Activated T-helper 1 cell treated with Interleukin-2 at 50 U/mL for 16 hours (primary cell): ENCODE measurements around the gene NFE2L3.
"Not testable (repeated sequence)": the region's sequence is repeated elsewhere in the genome, so short reads cannot be mapped to it uniquely, and the experiment has no call there.

Experiments
- DNase-seq: peaks from one replicate; pipeline ENCODE4 v3.0.0-alpha.2; 2020; ENCODE audit warnings: low read depth

The NFE2L3 gene

DNA sequence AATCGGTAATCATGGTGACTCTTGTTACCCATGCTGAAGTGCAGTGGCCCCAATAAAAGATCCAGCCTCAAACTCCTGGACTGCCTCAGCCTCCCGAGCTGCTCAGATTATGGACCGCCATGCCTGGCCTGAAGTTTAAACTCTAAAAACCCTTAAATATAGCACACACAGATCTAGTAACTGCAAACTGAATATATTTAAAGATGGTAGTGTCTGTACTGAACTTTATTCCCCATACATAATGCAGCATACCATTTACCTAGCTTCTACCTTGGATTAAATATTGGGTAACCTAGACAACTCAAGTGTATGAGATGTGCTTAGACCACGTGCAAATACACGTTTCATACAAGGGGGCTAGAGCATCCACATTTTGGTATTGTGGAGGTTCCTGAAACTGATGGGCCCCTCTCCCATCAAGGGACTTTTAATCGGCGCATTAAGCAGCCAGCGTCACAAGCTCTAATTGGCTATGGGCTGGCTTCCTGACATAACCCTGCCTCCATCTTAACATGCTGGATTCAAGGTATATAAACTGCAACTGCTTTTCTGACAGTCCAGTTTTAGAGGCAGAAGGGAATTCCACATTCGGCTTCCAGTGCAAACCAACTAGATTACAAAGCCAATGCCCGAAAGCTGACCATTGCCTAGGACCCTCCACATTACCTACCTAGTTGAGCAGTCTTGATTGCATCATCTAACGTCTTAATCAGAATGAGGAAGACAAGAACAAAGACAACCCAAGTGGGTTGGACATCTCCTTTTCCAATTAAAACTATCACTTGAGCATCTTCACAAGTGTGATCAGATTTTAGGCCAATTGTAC lies 35.6 kb downstream of the NFE2L3 start:
- DNase-seq: no peak

DNA sequence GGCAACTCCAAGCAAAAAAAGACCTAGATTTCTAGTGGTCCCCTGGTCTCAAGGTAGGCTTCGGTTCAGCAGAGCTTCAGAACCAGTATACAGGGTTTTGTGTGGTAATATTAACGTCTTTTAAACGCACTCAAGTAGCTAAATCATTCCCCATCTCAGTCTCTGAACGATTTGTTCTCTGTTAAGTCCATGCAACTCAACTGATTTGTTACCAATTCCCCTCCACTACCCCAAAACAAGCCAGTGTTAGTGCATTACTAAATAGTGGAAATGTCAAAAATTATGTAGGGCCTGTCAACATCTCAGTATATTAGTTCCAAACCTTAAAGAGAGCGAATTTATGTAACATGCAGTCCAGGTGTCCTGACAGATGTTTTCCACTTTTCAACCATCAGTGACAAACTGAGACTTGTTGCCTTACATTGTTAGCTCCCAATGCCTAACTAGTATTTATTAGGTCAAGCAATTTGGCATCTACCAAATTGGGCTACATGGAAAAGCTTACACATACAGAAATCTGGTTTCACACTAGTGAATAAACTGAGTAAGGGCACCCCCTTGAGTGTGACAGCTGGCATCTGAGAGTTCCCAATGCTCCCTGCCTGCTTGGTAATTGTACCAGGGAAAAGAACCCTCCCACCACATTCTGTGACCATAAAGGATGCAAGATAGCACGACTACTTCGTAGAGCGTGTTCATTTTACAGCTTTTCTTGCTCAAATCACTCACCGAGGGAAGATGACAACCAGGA lies 36.4 kb downstream of the NFE2L3 start:
- DNase-seq: no peak

GRCh38 chr7:26188957-26189541 lies 37.1 kb downstream of the NFE2L3 start:
- DNase-seq: no peak

GRCh38 chr7:26189697-26190096 lies 37.7 kb downstream of the NFE2L3 start:
- no peak for DNase-seq

DNA sequence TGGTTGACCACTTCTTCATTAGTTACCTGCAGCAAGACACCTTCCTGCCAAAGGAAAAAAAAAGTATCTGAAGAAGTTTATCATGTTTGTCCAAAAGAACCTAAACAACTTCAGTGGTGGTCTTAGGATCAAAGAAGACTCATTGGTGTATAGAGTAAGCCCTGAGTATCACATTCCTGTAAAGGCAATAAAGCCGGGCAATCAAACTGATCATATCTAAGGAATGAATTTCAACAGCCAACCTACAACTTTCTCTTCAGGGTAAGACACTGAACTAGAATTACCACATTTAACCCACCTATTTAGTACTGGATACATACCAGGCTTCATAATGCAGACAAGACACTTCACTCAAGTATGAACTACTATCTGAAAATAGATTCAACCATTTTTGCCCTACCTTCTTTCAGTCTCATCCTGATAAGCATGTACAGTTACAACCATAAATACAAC lies 38.4 kb downstream of the NFE2L3 start:
- no peak for DNase-seq

- no peak for DNase-seq
Measured at GRCh38 chr7:26191233-26191973, 39.4 kb downstream of the NFE2L3 start.

GRCh38 chr7:26191974-26192479 lies 40.0 kb downstream of the NFE2L3 start:
- no peak for DNase-seq

DNA sequence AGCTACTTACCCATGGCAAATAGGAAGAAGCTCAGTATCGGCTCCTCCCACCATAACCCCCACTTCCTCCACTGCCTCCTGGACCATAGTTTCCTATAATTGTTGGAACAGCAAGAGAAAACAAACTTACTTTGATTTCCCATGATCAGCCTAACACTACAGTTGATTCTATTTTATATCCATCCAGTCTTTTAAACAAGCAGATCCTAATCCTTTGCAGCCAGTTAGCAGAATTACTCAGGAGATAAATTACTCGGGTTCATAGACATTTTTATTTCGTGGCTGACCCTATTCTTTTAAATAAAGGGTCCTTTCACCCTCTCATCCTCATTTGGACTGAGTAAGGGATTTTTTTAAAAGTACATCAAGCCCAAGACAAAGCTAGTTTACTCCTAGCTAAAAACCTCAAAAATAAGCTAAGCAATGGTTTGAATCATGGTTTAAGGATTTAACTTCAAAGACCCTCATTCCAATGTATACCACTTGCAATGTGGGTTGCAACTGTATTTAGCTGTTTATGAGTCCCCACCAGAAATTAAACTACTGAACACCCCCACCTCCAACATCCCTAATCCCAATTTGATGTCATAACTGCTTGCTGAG lies 40.6 kb downstream of the NFE2L3 start:
- no peak for DNase-seq

DNA sequence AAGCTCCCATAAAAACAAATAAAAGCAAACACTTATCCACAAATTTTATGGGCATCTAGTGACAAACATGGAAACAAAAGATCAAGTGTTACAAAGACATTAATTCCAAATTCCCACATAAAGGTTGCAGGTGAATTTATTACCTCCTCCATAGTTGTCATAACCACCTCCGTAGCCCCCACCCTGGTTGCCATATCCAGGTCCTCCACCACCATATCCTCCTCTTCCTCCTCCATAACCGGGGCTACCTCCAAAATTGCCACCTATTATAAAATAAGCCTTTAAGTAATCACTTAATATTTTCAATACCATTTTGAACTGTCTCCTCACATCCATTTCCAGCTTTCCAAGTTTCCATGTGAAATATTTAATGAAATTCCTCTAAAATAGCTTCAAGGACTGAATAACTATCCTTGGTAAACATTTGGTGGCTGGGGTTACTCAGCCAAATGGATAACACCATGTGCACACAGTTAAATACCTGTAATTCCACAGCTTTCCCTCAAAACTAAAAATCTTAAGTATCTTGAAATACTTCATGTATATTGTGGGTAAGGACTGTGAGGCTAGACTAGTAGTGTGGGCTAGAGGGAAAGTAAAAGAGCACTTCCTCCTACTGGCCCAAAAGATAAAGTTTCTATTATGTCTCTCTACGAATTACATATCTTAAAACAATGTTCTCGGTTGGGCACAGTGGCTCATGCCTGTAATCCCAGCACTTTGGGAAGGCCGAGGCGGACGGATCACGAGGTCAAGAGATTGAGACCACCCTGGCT lies 41.6 kb downstream of the NFE2L3 start:
- DNase-seq: no peak

GRCh38 chr7:26194764-26195163 lies 42.8 kb downstream of the NFE2L3 start:
- not testable (repeated sequence) for DNase-seq

DNA sequence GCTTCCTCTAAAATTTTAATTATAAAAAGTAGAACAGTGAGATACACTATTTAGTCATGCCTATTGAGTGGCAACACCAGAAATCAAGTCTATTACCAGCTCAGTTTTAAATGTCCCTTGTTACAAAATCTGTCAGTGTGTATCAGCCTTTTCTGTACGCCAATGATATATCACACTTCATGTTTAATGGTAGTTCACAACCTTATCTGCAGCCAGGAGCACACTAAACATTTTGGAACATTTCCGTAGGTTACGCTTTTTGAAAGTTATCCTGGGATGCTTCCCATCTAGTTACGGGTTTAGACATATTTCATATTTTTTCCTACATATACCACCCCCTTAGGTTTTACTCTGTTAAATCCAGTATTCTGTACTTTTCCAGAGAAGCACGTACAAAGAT lies 43.2 kb downstream of the NFE2L3 start:
- DNase-seq: no peak

GRCh38 chr7:26195867-26196657 lies 44.1 kb downstream of the NFE2L3 start:
- no peak for DNase-seq

DNA sequence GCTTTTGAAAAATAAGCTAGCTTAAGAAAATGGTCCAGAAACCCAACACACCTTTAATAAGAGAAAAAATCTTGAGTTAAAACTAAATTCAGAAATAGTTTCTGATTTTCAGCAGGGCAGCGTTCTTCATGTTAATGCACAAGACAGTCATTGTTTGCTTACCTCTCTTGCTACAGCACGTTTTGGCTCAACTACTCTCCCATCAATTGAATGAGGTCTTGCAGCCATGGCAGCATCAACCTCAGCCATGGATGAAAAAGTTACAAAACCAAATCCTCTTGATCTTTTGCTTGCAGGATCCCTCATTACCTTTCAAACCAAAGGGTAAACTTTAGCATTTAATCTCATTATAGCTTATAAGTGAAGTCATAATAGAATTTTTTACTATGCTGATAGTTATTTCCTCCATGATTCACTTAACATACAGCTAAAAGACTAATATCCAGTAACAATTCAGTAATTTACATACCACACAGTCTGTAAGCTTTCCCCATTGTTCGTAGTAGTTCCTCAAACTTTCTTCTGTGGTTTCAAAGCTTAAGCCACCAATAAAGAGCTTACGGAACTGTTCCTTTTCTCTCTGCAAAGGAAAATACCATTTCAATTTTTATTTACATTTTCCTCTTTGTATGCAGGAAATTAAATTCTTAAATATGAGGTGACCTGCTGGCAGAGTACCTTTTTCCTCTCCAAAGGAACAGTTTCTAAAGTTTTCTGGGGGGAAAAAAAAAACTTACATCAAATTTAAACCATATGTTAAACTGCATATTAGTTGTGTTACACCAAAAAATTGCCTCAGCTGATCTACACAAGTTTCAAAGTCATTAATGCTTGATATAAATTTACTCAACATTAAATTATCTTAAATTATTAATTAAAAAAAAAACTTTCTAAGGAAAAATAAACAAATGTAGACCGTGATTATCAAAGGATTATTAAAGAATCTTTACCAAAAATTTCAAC lies 45.4 kb downstream of the NFE2L3 start:
- no peak for DNase-seq

DNA sequence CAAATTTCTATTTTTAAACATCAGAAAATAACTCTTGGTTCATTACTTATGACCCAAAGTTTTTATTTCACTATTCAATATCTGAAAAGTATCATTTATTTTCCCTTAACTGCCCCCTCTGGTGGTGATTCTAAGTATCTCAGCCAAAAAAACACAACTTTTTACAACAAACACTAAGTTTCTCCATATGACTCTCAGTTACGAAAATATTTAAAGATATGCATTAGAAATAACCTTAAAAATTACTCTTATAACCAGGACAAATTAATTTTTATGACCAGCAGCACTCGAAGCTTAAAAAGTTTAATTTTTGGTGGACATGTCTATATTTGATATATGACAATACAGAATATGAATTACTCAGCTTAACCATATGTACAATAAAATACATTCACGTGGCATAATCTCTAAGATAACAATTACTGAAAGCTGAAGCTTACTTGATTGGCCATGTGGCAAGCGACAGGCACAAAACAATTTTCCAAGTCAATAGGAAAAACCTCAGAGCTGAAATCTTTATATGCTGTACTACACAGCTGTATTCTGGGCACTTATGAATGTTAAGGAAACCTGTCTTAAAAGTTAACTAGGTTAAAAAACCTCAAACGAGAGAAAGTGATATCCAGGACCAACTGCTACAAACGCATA lies 46.3 kb downstream of the NFE2L3 start:
- DNase-seq: no peak

DNA sequence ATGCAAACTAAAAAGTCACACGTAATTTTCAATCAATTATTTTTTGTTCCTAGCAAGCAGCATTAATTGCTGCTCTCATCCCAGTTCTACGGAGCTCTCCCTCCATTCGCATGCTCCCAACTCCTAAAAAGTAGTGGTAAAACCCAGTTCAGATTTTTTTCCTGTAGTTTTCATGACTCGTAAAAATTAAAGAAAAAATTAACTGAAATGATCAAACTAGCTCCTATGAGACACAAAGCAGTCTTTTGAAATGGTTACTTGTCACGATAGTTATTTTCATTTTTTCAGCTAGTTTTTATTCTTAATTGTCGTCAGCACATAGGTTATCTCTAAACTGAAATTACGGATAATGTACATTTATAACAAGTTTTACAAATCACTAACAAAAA lies 46.8 kb downstream of the NFE2L3 start:
- DNase-seq: no peak

- DNase-seq: peak; percentile 53
Measured at GRCh38 chr7:26199301-26200037, 47.5 kb downstream of the NFE2L3 start.

GRCh38 chr7:26200038-26200443 lies 48.0 kb downstream of the NFE2L3 start:
- DNase-seq: peak; percentile 57
